AG09309 (cell line): ENCODE results near the gene PPP1R12C.
A peak's percentile ranks its signal among the peaks of the same experiment; 100 is the strongest.

Experiments
- DNase-seq: peaks from one replicate; pipeline ENCODE4 v3.0.0-alpha.2; 2010; ENCODE audit warnings: low read depth
- H3K4me3 ChIP-seq: 2 replicates; pipeline ENCODE4 v1.5.1; 2011; ENCODE audit warnings: mild to moderate bottlenecking, low read depth, low read length, moderate library complexity; ENCODE audit not compliant: control insufficient read depth
- TF ChIP-seq, protein P1 (sequence below): IDR thresholded peaks from 2 replicates; pipeline ENCODE4 v1.5.1; 2011; ENCODE audit warnings: mild to moderate bottlenecking, low read depth, low read length, inconsistent platforms; ENCODE audit not compliant: insufficient read depth, control insufficient read depth; ENCODE audit errors: missing control alignments

Gene PPP1R12C

GRCh38 chr19:55153652-55154264 is 36.3 kb upstream of the PPP1R12C start:
- H3K4me3 ChIP-seq: no peak overlapping the region
- TF ChIP-seq, protein P1, sequence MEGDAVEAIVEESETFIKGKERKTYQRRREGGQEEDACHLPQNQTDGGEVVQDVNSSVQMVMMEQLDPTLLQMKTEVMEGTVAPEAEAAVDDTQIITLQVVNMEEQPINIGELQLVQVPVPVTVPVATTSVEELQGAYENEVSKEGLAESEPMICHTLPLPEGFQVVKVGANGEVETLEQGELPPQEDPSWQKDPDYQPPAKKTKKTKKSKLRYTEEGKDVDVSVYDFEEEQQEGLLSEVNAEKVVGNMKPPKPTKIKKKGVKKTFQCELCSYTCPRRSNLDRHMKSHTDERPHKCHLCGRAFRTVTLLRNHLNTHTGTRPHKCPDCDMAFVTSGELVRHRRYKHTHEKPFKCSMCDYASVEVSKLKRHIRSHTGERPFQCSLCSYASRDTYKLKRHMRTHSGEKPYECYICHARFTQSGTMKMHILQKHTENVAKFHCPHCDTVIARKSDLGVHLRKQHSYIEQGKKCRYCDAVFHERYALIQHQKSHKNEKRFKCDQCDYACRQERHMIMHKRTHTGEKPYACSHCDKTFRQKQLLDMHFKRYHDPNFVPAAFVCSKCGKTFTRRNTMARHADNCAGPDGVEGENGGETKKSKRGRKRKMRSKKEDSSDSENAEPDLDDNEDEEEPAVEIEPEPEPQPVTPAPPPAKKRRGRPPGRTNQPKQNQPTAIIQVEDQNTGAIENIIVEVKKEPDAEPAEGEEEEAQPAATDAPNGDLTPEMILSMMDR: no peak
- no peak for DNase-seq

DNA sequence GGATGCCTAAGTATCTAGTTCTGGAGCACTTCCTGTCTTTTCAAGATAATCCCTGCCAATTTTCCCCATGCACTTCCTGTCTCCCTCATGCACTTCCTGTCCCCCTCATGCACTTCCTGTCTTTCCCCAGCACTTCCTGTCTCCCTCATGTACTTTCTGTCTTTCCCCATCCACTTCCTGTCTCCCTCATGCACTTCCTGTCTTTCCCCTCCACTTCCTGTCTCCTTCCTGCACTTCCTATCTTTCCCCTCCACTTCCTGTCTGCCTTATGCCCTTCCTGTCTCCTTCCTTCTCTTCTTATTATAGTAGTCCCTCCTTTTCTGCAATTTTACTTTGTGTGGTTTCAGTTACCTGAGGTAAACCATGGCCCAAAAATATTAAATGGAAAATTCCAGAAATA is 34.6 kb upstream of the PPP1R12C start:
- no peak overlapping the region for H3K4me3 ChIP-seq
- DNase-seq: no peak

GRCh38 chr19:55149078-55150003 is 31.9 kb upstream of the PPP1R12C start, which contains the start of gene TNNT1:
TNNT1 (minus strand) TSS chr19:55149206; CDS start chr19:55147157, 2,049 bp downstream.
- no peak within 1 kb of the TSS for H3K4me3 ChIP-seq
- TF ChIP-seq, protein P1: no peak
- DNase-seq: no peak

More for the DNA sequence above, 34.6 kb upstream of the PPP1R12C start:
- TF ChIP-seq, protein P1: no peak

GRCh38 chr19:55147545-55148251 is 30.3 kb upstream of the PPP1R12C start:
- no peak for DNase-seq
- TF ChIP-seq, protein P1: no peak
- no peak overlapping the region for H3K4me3 ChIP-seq

GRCh38 chr19:55146705-55147273 is 29.4 kb upstream of the PPP1R12C start:
- H3K4me3 ChIP-seq: no peak overlapping the region
- DNase-seq: no peak
- TF ChIP-seq, protein P1: no peak

GRCh38 chr19:55146078-55146704 is 28.8 kb upstream of the PPP1R12C start:
- no peak for DNase-seq
- TF ChIP-seq, protein P1: peak; percentile 58
- no peak overlapping the region for H3K4me3 ChIP-seq
